GM23338 (cell line): ENCODE data around the gene GABPB1. TPM values are rescaled to one million over a fixed set of nuclear protein-coding genes. Genes with fewer than 3 reads are reported as not detected.

Experiments used
- ATAC-seq: fragments of 200-7000 bp; cut with Tn5 transposase; 3 replicates; pipeline ENCODE4 v1.9.1; 2020
- DNase-seq: peaks from one replicate; pipeline ENCODE4 v3.0.0-alpha.2; 2015; ENCODE audit warnings: low spot score
- H2AFZ ChIP-seq: fragments of 200-600 bp; sonication (generic); 2 replicates; pipeline ENCODE4 v1.8.0; 2016; ENCODE audit warnings: antibody characterized with exemption, mild to moderate bottlenecking, moderate library complexity
- H3F3A ChIP-seq: fragments of 200-600 bp; sonication (generic); replicated peaks from 2 replicates; pipeline ENCODE4 v1.8.0; 2017; ENCODE audit warnings: antibody characterized with exemption, mixed run types, low read depth
- H3K27ac ChIP-seq: fragments of 200-600 bp; sonication (generic); 2 replicates; pipeline ENCODE4 v1.6.1; 2016; ENCODE audit warnings: low read depth
- H3K27me3 ChIP-seq: fragments of 200-600 bp; sonication (generic); 2 replicates; pipeline ENCODE4 v1.8.0; 2016; ENCODE audit warnings: mild to moderate bottlenecking, mixed run types, moderate library complexity; ENCODE audit not compliant: insufficient read depth
- H3K36me3 ChIP-seq: fragments of 200-600 bp; sonication (generic); 2 replicates; pipeline ENCODE4 v1.8.0; 2016; ENCODE audit warnings: mild to moderate bottlenecking; ENCODE audit not compliant: insufficient read depth
- H3K4me1 ChIP-seq: fragments of 200-600 bp; sonication (generic); 2 replicates; pipeline ENCODE4 v1.8.0; 2016; ENCODE audit warnings: mild to moderate bottlenecking, moderate library complexity; ENCODE audit not compliant: insufficient read depth
- H3K4me2 ChIP-seq: fragments of 200-600 bp; sonication (generic); 2 replicates; pipeline ENCODE4 v1.7.1; 2017; ENCODE audit warnings: mixed run types
- H3K4me3 ChIP-seq: fragments of 200-600 bp; sonication (generic); 2 replicates; pipeline ENCODE4 v1.6.1; 2016; ENCODE audit warnings: mixed run types
- H3K79me2 ChIP-seq: fragments of 200-600 bp; sonication (generic); replicated peaks from 2 replicates; pipeline ENCODE4 v1.8.0; 2017; ENCODE audit warnings: mild to moderate bottlenecking; ENCODE audit not compliant: insufficient read depth
- H3K9me2 ChIP-seq: fragments of 200-600 bp; sonication (generic); 2 replicates; pipeline ENCODE4 v1.8.0; 2017; ENCODE audit not compliant: insufficient read depth
- H4K20me1 ChIP-seq: fragments of 200-600 bp; sonication (generic); replicated peaks from 2 replicates; pipeline ENCODE4 v1.8.0; 2017; ENCODE audit warnings: mild to moderate bottlenecking; ENCODE audit not compliant: insufficient read depth
- H3K27ac Mint-ChIP-seq: 2 replicates; pipeline ENCODE4 v1.8.0; 2020; ENCODE audit warnings: inconsistent platforms, mild to moderate bottlenecking, moderate library complexity, mixed read lengths
- H3K27me3 Mint-ChIP-seq: 3 replicates; pipeline ENCODE4 v1.8.0; 2022; ENCODE audit warnings: low read depth, mild to moderate bottlenecking, moderate library complexity, mixed read lengths, inconsistent platforms; ENCODE audit not compliant: insufficient read depth, poor library complexity
- H3K36me3 Mint-ChIP-seq: 3 replicates; pipeline ENCODE4 v1.8.0; 2021; ENCODE audit warnings: low read depth, mild to moderate bottlenecking, inconsistent platforms, moderate library complexity, mixed read lengths
- H3K4me1 Mint-ChIP-seq: 3 replicates; pipeline ENCODE4 v1.8.0; 2020; ENCODE audit warnings: mild to moderate bottlenecking, inconsistent platforms, mixed read lengths
- H3K4me3 Mint-ChIP-seq: 3 replicates; pipeline ENCODE4 v1.8.0; 2021; ENCODE audit warnings: moderate library complexity, mild to moderate bottlenecking, inconsistent platforms, mixed read lengths
- H3K9me3 Mint-ChIP-seq: 3 replicates; pipeline ENCODE4 v1.8.0; 2020; ENCODE audit warnings: moderate library complexity, mild to moderate bottlenecking, inconsistent platforms, mixed read lengths
- CREB1 ChIP-seq: fragments of 250-450 bp; sonication (Bioruptor Pico); IDR thresholded peaks from 2 replicates; pipeline ENCODE4 v1.5.0; 2020; ENCODE audit warnings: low read depth, mild to moderate bottlenecking, moderate library complexity
- CTCF ChIP-seq, 2 experiments: fragments of 200-600 bp in 1 of 2; sonication (generic) in 1 of 2; conservative IDR thresholded peaks; 2 replicates each; pipeline versions ENCODE4 v1.5.1 to v1.6.1; 2016 to 2017; ENCODE audit warnings: antibody characterized with exemption in 2 of 2, low read depth in 2 of 2, mild to moderate bottlenecking in 2 of 2, moderate library complexity in 1 of 2
- EZH2 ChIP-seq: fragments of 200-600 bp; sonication (generic); IDR thresholded peaks from one replicate; pipeline ENCODE4 v1.8.0; 2017; ENCODE audit warnings: antibody characterized with exemption, mild to moderate bottlenecking, low read depth; ENCODE audit not compliant: unreplicated experiment
- EZH2phosphoT487 ChIP-seq: fragments of 200-600 bp; sonication (generic); IDR thresholded peaks from one replicate; pipeline ENCODE4 v1.8.1; 2018; ENCODE audit warnings: antibody characterized with exemption; ENCODE audit not compliant: unreplicated experiment
- JUNB ChIP-seq: IDR thresholded peaks from one replicate; pipeline ENCODE4 v1.6.1; 2016; ENCODE audit warnings: antibody characterized with exemption; ENCODE audit not compliant: unreplicated experiment
- NANOG ChIP-seq: IDR thresholded peaks from 2 replicates; pipeline ENCODE4 v1.6.1; 2016; ENCODE audit warnings: antibody characterized with exemption, borderline replicate concordance
- POLR2AphosphoS5 ChIP-seq: IDR thresholded peaks from 2 replicates; pipeline ENCODE4 v1.6.1; 2016; ENCODE audit warnings: antibody characterized with exemption, low read depth
- ZNF114 ChIP-seq: fragments of 250-450 bp; sonication (Bioruptor Pico); IDR thresholded peaks from 2 replicates; pipeline ENCODE4 v1.5.0; 2020; ENCODE audit warnings: mild to moderate bottlenecking, moderate library complexity
- ZNF331 ChIP-seq: fragments of 250-450 bp; sonication (Bioruptor Pico); IDR thresholded peaks from 2 replicates; pipeline ENCODE4 v1.5.0; 2020; ENCODE audit warnings: low read depth, mild to moderate bottlenecking, moderate library complexity
- polyA plus RNA-seq: library from polyadenylated mRNA; unstranded; fragments of >200 nt; fragmentation: Nextera tagmentation; extraction: Ambion mirVana; gene quantifications from 2 replicates; pipeline ENCODE4 v1.2.1, GENCODE V29; 2016
- total RNA-seq: library from RNA; depleted of rRNA; stranded (reverse); fragments of >200 nt; shearing (Covaris generic); gene quantifications from 2 replicates; pipeline ENCODE4 v1.2.3, GENCODE V29; 2014
- TF ChIP-seq, protein P1 (sequence below): IDR thresholded peaks from 2 replicates; pipeline ENCODE4 v1.6.1; 2016; ENCODE audit warnings: antibody characterized with exemption
- TF ChIP-seq, protein P2 (sequence below): IDR thresholded peaks from one replicate; pipeline ENCODE4 v1.6.1; 2018; ENCODE audit warnings: antibody characterized with exemption; ENCODE audit not compliant: unreplicated experiment

Gene GABPB1
- total and polyA plus RNA-seq, 2 experiments from 2014 or later: 34.4 to 53.9 TPM

DNA sequence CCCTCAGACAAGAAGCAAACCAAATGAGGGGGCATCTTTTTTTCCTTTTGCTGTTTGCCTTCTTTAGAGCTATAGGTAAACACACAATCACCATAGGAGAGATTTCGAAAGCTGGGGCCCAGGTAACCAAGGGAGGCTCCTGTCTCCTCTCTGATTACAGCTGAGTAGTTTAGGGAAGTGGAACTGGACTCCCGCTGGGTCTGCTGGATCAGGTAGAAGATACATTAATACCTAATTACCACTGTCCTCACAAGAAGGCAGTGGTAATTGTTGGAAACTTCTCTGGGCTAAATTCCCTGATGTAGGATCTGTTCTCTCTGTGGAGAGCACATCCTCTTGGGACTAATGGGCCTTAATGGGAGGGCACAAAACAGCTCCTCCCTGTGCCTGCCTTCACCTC lies 122.2 kb downstream of the GABPB1 start:
- no peaks in the 10 kb centered on the region; the same call in 1 of the 2 replicates for H4K20me1 ChIP-seq
- no peaks in the 10 kb centered on the region for H3K9me3 Mint-ChIP-seq
- no peak overlapping the region for H3K4me3 Mint-ChIP-seq
- H3K36me3 Mint-ChIP-seq: no peaks in the 10 kb centered on the region
- peaks cover 5% of the 10 kb centered on the region; the same call in 1 of the 3 replicates for H3K4me1 Mint-ChIP-seq
- no peak overlapping the region for H3K27ac ChIP-seq
- no peaks in the 10 kb centered on the region for H3K79me2 ChIP-seq
- H3K27ac Mint-ChIP-seq: no peak overlapping the region
- no peaks in the 10 kb centered on the region for H3K36me3 ChIP-seq
- no peak overlapping the region for H3K4me2 ChIP-seq
- no peaks in the 10 kb centered on the region for H3F3A ChIP-seq
- TF ChIP-seq NANOG (no peak), ZNF114 (CRISPR knock-in tag) (no peak), CREB1 (CRISPR knock-in tag) (no peak), EZH2 (no peak), POLR2AphosphoS5 (no peak), CTCF (conservative IDR thresholded peaks at IDR 0.05; ENCODE audit: low read depth in 2 of 2) (no peak)
- TF ChIP-seq, protein P1, sequence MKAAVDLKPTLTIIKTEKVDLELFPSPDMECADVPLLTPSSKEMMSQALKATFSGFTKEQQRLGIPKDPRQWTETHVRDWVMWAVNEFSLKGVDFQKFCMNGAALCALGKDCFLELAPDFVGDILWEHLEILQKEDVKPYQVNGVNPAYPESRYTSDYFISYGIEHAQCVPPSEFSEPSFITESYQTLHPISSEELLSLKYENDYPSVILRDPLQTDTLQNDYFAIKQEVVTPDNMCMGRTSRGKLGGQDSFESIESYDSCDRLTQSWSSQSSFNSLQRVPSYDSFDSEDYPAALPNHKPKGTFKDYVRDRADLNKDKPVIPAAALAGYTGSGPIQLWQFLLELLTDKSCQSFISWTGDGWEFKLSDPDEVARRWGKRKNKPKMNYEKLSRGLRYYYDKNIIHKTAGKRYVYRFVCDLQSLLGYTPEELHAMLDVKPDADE: no peak
- TF ChIP-seq, protein P2, sequence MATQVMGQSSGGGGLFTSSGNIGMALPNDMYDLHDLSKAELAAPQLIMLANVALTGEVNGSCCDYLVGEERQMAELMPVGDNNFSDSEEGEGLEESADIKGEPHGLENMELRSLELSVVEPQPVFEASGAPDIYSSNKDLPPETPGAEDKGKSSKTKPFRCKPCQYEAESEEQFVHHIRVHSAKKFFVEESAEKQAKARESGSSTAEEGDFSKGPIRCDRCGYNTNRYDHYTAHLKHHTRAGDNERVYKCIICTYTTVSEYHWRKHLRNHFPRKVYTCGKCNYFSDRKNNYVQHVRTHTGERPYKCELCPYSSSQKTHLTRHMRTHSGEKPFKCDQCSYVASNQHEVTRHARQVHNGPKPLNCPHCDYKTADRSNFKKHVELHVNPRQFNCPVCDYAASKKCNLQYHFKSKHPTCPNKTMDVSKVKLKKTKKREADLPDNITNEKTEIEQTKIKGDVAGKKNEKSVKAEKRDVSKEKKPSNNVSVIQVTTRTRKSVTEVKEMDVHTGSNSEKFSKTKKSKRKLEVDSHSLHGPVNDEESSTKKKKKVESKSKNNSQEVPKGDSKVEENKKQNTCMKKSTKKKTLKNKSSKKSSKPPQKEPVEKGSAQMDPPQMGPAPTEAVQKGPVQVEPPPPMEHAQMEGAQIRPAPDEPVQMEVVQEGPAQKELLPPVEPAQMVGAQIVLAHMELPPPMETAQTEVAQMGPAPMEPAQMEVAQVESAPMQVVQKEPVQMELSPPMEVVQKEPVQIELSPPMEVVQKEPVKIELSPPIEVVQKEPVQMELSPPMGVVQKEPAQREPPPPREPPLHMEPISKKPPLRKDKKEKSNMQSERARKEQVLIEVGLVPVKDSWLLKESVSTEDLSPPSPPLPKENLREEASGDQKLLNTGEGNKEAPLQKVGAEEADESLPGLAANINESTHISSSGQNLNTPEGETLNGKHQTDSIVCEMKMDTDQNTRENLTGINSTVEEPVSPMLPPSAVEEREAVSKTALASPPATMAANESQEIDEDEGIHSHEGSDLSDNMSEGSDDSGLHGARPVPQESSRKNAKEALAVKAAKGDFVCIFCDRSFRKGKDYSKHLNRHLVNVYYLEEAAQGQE: no peak
- H3K4me3 ChIP-seq: no peak overlapping the region
- H3K4me1 ChIP-seq: no peaks in the 10 kb centered on the region
- DNase-seq (no peak), ATAC-seq (no peak)
- H3K9me2 ChIP-seq: no peaks in the 10 kb centered on the region
- H3K27me3 ChIP-seq: no peaks in the 10 kb centered on the region
- H3K27me3 Mint-ChIP-seq: no peaks in the 10 kb centered on the region
- H2AFZ ChIP-seq: no peak overlapping the region

GRCh38 chr15:50231761-50232160 lies 123.2 kb downstream of the GABPB1 start:
- H3K27me3 ChIP-seq: no peaks in the 10 kb centered on the region
- H3K27me3 Mint-ChIP-seq: no peaks in the 10 kb centered on the region
- no peak for ATAC-seq
- no peak overlapping the region for H2AFZ ChIP-seq
- no peaks in the 10 kb centered on the region for H3K4me1 ChIP-seq
- H3K4me3 Mint-ChIP-seq: no peak overlapping the region
- no peaks in the 10 kb centered on the region for H3F3A ChIP-seq
- peaks cover 5% of the 10 kb centered on the region; the same call in 1 of the 3 replicates for H3K4me1 Mint-ChIP-seq
- H3K27ac ChIP-seq: no peak overlapping the region
- TF ChIP-seq ZNF331 (CRISPR knock-in tag) (no peak), JUNB (no peak), EZH2phosphoT487 (no peak)
- H3K36me3 Mint-ChIP-seq: no peaks in the 10 kb centered on the region
- H3K9me2 ChIP-seq: no peaks in the 10 kb centered on the region
- H3K4me3 ChIP-seq: no peak overlapping the region
- no peaks in the 10 kb centered on the region for H3K9me3 Mint-ChIP-seq
- H3K36me3 ChIP-seq: no peaks in the 10 kb centered on the region
- DNase-seq: no peak
- H4K20me1 ChIP-seq: no peaks in the 10 kb centered on the region; the same call in 1 of the 2 replicates
- no peak overlapping the region for H3K4me2 ChIP-seq
- no peaks in the 10 kb centered on the region for H3K79me2 ChIP-seq
- no peak overlapping the region for H3K27ac Mint-ChIP-seq
